HG03175 (cell line): ENCODE data around the gene KRTAP24-1.

Experiments
- ATAC-seq: cut with Tn5 transposase; IDR thresholded peaks from one replicate; pipeline ENCODE4 v1.9.1; 2021; ENCODE audit warnings: mild to moderate bottlenecking, moderate library complexity; ENCODE audit not compliant: unreplicated experiment

KRTAP24-1 gene

DNA sequence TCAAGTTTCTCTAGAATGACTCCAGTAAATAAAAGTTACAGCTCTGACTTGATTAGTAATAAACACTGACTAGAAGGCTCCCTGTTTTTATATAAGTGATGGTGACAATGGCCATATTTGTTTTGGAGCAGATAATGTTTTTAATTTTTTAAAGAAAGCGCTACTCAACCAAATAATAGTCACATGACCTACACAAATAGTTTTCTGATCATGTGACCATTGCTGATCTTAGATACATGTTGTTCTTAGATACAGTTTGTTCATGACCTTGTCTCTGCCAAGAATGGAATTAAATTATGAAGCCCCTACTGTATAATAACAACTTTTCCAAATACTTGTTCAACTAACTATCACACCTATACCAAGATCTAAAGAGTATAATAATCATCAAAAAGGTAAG lies 44.6 kb downstream of the KRTAP24-1 start:
- ATAC-seq: no peak

DNA sequence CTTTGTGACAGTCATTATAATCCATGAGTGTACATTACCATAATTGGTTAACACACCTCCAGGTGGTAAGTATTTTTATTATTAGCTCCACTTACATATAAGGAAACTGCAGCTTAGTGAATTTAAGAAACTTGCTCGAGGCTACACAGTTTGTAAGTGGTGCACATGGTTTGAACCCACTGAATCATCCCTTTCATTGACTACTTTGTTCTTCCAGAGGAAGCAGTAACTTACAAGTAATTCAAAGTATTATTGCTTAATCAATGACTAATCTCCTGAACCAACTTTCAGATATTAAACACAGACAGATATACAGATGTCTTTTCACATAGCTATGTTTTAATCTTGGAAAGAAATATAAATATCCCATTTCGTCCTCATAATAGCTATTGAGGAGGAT lies 48.1 kb downstream of the KRTAP24-1 start:
- ATAC-seq: no peak

DNA sequence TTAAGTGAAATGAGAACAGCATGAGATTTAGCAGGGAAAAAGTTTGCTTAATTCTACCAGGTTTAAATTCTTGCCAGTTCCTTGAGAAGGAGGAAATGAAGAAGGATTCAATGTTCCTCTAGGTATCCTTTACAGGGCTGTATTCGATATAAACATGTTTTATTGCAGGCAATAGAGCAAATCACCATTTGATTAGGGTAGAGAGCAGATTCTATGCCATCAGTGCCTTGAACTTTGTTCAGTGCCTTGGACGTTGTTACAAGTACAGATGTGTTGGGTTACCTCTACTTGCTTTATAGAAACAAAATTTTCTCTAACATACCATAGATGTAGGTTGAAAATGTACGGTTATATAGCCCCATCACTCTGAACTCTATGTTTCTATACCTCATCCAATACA lies 48.7 kb downstream of the KRTAP24-1 start:
- no peak for ATAC-seq

DNA sequence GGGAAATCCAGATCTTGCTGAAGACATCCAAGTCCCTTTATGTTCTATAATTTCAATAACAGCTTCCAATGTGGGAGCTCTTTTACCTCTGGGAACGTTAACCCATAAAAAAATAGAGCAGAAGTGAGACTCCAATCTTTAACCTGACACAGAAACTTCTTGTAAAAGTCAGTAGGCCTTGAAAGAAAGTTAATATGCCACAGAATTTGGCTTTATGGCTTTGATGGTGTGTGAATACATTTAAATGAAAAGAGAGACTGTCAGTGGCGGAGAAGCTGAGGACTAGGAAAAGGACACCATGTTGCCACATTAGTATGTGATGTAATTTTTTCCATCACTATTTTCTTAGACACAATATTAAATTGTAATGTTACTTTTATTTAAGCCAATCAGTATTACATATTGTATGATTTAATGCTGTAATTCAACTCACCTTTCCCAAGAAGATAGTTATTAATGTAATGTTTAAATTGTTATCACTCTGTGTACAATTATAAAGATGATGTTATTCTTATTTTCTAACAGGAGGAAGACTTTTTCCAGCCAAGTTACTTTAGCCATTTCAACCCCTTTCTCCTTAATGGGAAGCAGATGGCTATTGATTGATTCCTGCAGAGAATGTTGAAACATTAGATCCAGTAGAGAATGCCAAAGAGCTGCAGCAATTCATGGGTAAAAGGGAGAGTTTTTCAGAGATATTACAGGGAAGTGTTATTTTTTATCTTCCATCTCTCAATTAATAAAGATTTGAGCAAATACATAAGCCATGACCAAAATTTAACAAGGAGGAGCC lies 49.3 kb downstream of the KRTAP24-1 start:
- ATAC-seq: no peak

DNA sequence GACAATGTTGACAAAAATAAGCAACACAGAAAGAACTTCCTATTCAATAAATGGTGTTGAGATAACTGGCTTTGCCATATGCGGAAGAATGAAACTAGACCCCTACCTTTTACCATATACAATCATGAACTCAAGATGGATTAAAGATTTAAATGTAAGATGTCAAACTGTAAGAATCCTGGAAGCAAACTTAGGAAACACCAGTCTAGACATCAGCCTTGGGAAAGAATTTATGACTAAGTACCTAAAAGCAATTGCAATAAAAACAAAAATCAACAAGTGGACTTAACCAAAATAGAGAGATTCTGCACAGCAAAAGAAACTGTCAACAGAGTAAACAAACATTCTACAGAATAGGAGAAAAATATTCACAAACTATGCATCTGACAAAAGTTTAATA lies 50.7 kb downstream of the KRTAP24-1 start:
- no peak for ATAC-seq
